Neural cell (in vitro differentiated cells): ENCODE results near the gene PCP2.

Source experiments
- EZH2 ChIP-seq: fragments of 200-600, 300-800 bp; shearing (Covaris generic), sonication (generic); IDR thresholded peaks from 2 replicates; pipeline ENCODE4 v1.6.1; 2014; ENCODE audit warnings: antibody characterized with exemption, low read length, borderline replicate concordance, mild to moderate bottlenecking; ENCODE audit not compliant: insufficient read depth, poor library complexity, severe bottlenecking
- POLR2AphosphoS5 ChIP-seq: IDR thresholded peaks from 2 replicates; pipeline ENCODE4 v1.6.1; 2012
- RAD21 ChIP-seq: fragments of 450-650 bp; conservative IDR thresholded peaks from 2 replicates; pipeline ENCODE4 v1.6.1; 2014; ENCODE audit warnings: antibody characterized with exemption, mild to moderate bottlenecking, moderate library complexity
- SMC3 ChIP-seq: fragments of 450-650 bp; conservative IDR thresholded peaks from 2 replicates; pipeline ENCODE4 v1.6.1; 2014; ENCODE audit warnings: antibody characterized with exemption, mild to moderate bottlenecking, moderate library complexity; ENCODE audit not compliant: poor library complexity
- TAF1 ChIP-seq: IDR thresholded peaks from 2 replicates; pipeline ENCODE4 v1.6.1; 2012; ENCODE audit warnings: low read depth
- TF ChIP-seq, protein P1 (sequence below): fragments of 450-650 bp; IDR thresholded peaks from 2 replicates; pipeline ENCODE4 v1.5.1; 2014; ENCODE audit warnings: antibody characterized with exemption, mild to moderate bottlenecking, moderate library complexity; ENCODE audit not compliant: poor library complexity, severe bottlenecking
- TF ChIP-seq, protein P2 (sequence below): IDR thresholded peaks from 2 replicates; pipeline ENCODE4 v1.6.1; 2012; ENCODE audit warnings: borderline replicate concordance

DNA sequence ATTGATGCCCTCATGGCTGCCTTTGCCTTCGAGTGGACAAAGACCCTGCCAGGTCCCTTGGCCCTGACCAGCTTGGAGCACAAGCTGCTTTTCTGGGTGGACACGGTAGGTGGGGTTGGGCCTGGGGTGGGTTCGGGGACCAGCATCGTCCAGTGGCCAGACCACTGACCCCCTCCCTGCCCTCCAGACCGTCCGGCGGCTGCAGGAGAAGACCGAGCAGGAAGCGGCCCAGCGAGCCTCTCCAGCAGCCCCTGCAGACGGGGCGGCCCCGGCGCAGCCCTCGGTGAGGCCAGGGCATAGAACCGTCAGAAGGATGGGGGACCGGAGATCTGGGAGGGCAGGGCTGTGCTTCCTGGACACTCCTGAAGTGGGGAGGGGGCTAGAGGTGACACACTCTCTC is 27.2 kb downstream of the PCP2 start:
- TF ChIP-seq RAD21 (no peak), EZH2 (no peak), TAF1 (no peak), POLR2AphosphoS5 (no peak), SMC3 (no peak)
- TF ChIP-seq, protein P1, sequence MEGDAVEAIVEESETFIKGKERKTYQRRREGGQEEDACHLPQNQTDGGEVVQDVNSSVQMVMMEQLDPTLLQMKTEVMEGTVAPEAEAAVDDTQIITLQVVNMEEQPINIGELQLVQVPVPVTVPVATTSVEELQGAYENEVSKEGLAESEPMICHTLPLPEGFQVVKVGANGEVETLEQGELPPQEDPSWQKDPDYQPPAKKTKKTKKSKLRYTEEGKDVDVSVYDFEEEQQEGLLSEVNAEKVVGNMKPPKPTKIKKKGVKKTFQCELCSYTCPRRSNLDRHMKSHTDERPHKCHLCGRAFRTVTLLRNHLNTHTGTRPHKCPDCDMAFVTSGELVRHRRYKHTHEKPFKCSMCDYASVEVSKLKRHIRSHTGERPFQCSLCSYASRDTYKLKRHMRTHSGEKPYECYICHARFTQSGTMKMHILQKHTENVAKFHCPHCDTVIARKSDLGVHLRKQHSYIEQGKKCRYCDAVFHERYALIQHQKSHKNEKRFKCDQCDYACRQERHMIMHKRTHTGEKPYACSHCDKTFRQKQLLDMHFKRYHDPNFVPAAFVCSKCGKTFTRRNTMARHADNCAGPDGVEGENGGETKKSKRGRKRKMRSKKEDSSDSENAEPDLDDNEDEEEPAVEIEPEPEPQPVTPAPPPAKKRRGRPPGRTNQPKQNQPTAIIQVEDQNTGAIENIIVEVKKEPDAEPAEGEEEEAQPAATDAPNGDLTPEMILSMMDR, result no peak
- TF ChIP-seq, protein P2, sequence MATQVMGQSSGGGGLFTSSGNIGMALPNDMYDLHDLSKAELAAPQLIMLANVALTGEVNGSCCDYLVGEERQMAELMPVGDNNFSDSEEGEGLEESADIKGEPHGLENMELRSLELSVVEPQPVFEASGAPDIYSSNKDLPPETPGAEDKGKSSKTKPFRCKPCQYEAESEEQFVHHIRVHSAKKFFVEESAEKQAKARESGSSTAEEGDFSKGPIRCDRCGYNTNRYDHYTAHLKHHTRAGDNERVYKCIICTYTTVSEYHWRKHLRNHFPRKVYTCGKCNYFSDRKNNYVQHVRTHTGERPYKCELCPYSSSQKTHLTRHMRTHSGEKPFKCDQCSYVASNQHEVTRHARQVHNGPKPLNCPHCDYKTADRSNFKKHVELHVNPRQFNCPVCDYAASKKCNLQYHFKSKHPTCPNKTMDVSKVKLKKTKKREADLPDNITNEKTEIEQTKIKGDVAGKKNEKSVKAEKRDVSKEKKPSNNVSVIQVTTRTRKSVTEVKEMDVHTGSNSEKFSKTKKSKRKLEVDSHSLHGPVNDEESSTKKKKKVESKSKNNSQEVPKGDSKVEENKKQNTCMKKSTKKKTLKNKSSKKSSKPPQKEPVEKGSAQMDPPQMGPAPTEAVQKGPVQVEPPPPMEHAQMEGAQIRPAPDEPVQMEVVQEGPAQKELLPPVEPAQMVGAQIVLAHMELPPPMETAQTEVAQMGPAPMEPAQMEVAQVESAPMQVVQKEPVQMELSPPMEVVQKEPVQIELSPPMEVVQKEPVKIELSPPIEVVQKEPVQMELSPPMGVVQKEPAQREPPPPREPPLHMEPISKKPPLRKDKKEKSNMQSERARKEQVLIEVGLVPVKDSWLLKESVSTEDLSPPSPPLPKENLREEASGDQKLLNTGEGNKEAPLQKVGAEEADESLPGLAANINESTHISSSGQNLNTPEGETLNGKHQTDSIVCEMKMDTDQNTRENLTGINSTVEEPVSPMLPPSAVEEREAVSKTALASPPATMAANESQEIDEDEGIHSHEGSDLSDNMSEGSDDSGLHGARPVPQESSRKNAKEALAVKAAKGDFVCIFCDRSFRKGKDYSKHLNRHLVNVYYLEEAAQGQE, result no peak
